ENCODE results near the gene RBP2.

The RBP2 gene

DNA sequence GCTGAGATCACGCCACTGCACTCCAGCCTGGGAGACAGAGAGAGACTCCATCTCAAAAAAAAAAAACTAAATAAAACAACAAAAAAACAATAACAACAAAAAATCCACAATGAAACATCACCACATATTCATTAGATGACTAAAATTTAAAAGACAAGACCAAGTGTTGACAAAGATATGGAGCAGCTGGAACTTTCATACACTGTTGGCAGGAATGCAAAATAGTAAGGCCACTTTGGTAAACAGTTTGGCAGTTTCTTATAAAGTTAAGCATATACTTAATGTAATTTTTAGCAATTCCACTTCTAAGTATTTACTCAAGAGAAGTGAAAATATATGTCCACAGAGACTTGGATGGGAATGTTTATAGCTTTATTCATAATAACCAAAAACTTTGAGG, 43.2 kb downstream of the RBP2 start:
- no peaks in the 10 kb centered on the region for H3K36me3 ChIP-seq (ENCODE audit: control insufficient read depth in 4 of 4, insufficient read depth in 4 of 4, low read length in 3 of 4)
- DNase-seq, result no peak
- no peaks in the 10 kb centered on the region for H3K9me3 ChIP-seq (ENCODE audit: control extremely low read depth in 1 of 5, control insufficient read depth in 4 of 5, insufficient read depth in 2 of 5, low read depth in 1 of 5, low read length in 4 of 5)
- ChIA-PET POLR2A (no interaction called here), CTCF (no interaction called here)
- no peak overlapping the region for H3K4me3 ChIP-seq (ENCODE audit: control insufficient read depth in 1 of 7, extremely low read depth in 1 of 7, insufficient read depth in 4 of 7, low read depth in 2 of 7, low read length in 6 of 7)
- WGBS (ENCODE audit: insufficient coverage), result no CpG with 5 or more reads among the region's 1 CpG
- no peaks in the 10 kb centered on the region for H3K4me1 ChIP-seq (ENCODE audit: control extremely low read depth in 1 of 4, control insufficient read depth in 4 of 4, insufficient read depth in 4 of 4, low read length in 3 of 4)
- no peak overlapping the region for H3K27ac ChIP-seq (ENCODE audit: insufficient read depth in 1 of 2, low read depth in 1 of 2, low read length in 2 of 2, poor library complexity in 1 of 2, severe bottlenecking in 2 of 2)
- H3K27me3 ChIP-seq (replicated peaks in 2 of 5; ENCODE audit: control insufficient read depth in 4 of 5, insufficient read depth in 5 of 5, low read length in 4 of 5), result no peaks in the 10 kb centered on the region

DNA sequence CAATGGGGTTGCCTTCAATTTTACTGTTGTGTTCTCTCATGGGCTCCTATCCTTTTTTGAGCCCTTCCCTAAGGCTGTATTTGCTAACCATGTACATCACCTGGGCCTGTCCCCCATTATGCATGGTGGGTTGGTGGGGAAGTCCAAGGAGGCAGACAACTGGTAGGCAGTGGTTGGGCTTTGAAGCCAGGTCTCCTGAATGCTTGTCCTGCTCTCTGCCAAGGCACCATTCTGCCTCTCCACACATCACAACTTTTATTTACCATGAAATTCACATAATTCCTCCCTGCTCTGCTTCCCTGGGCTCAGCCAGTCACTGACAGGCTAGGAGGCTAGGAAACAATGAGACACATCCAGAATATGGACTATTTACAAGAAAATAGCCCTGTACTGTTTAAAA, 45.8 kb downstream of the RBP2 start:
- ChIA-PET CTCF (no interaction called here), POLR2A (no interaction called here)
- no peak overlapping the region for H3K27ac ChIP-seq (ENCODE audit: insufficient read depth in 1 of 2, low read depth in 1 of 2, low read length in 2 of 2, poor library complexity in 1 of 2, severe bottlenecking in 2 of 2)
- DNase-seq, result no peak
- H3K36me3 ChIP-seq (ENCODE audit: control insufficient read depth in 4 of 4, insufficient read depth in 4 of 4, low read length in 3 of 4), result peaks cover 0 to 2% (median 0%) of the 10 kb centered on the region in 4 experiments
- no peaks in the 10 kb centered on the region for H3K9me3 ChIP-seq (ENCODE audit: control extremely low read depth in 1 of 5, control insufficient read depth in 4 of 5, insufficient read depth in 2 of 5, low read depth in 1 of 5, low read length in 4 of 5)
- no peaks in the 10 kb centered on the region for H3K4me1 ChIP-seq (ENCODE audit: control extremely low read depth in 1 of 4, control insufficient read depth in 4 of 4, insufficient read depth in 4 of 4, low read length in 3 of 4)
- no peaks in the 10 kb centered on the region for H3K27me3 ChIP-seq (replicated peaks in 2 of 5; ENCODE audit: control insufficient read depth in 4 of 5, insufficient read depth in 5 of 5, low read length in 4 of 5)
- H3K4me3 ChIP-seq (ENCODE audit: control insufficient read depth in 1 of 7, extremely low read depth in 1 of 7, insufficient read depth in 4 of 7, low read depth in 2 of 7, low read length in 6 of 7), result no peak overlapping the region

DNA sequence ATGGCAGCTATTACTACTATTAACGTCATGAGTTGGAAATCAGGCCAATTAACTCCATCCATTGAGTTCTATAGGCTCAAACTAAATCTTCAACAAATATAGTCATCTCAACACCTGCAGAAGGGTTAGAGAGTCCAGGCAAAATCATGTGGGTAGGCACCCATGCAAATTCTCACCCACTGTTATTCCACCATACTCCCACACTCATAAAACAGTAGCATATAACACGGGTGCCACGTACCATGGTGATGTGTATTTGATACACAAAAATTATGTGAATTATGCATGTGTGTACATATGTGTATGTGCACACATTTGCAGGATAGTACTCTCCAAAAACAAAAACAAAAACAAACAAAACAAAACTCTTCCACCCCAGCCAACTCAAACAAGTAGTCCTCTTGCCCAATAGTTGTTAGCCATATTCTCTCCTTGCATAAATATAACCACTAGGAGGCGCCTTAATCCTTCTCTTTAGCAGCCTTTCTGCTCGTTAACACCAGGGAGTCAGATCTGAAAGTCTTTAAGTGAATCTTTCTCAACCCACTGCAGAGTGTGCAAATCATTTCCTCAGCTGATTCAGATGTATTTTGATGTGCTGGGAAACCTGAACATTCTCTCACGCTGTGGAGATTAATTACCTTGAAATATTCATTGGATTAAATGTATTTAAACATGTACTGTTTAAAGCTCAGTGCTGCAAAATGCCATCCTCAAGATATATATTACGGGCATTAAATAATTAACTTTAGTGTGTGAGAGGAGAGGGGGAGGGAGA, 48.8 kb downstream of the RBP2 start:
- H3K4me3 ChIP-seq (ENCODE audit: control insufficient read depth in 1 of 7, extremely low read depth in 1 of 7, insufficient read depth in 4 of 7, low read depth in 2 of 7, low read length in 6 of 7), result no peak overlapping the region
- peak; percentile 58 to 78 (median 73) for DNase-seq
- H3K9me3 ChIP-seq (ENCODE audit: control extremely low read depth in 1 of 5, control insufficient read depth in 4 of 5, insufficient read depth in 2 of 5, low read depth in 1 of 5, low read length in 4 of 5), result no peaks in the 10 kb centered on the region
- peaks cover 0 to 11% (median 4%) of the 10 kb centered on the region in 4 experiments for H3K36me3 ChIP-seq (ENCODE audit: control insufficient read depth in 4 of 4, insufficient read depth in 4 of 4, low read length in 3 of 4)
- POLR2A ChIA-PET, result interaction anchor here (0.6 kb wide), 1 partner anchor 488 kb away, joined by 3 read pairs; no protein-coding TSS in a partner anchor
- WGBS (ENCODE audit: insufficient coverage), result 33% methylated on average over 3 of the region's 7 CpGs
- H3K27me3 ChIP-seq (replicated peaks in 2 of 5; ENCODE audit: control insufficient read depth in 4 of 5, insufficient read depth in 5 of 5, low read length in 4 of 5), result no peaks in the 10 kb centered on the region
- H3K4me1 ChIP-seq (ENCODE audit: control extremely low read depth in 1 of 4, control insufficient read depth in 4 of 4, insufficient read depth in 4 of 4, low read length in 3 of 4), result no peaks in the 10 kb centered on the region
- CTCF ChIA-PET, result interaction anchor here (0.5 to 2.0 kb wide), 15 partner anchors 7 to 1437 kb away, joined by 3 to 9 read pairs (median 3); partner anchors contain the start of genes CLSTN2 and COPB2
- H3K27ac ChIP-seq (ENCODE audit: insufficient read depth in 1 of 2, low read depth in 1 of 2, low read length in 2 of 2, poor library complexity in 1 of 2, severe bottlenecking in 2 of 2), result no peak overlapping the region

DNA sequence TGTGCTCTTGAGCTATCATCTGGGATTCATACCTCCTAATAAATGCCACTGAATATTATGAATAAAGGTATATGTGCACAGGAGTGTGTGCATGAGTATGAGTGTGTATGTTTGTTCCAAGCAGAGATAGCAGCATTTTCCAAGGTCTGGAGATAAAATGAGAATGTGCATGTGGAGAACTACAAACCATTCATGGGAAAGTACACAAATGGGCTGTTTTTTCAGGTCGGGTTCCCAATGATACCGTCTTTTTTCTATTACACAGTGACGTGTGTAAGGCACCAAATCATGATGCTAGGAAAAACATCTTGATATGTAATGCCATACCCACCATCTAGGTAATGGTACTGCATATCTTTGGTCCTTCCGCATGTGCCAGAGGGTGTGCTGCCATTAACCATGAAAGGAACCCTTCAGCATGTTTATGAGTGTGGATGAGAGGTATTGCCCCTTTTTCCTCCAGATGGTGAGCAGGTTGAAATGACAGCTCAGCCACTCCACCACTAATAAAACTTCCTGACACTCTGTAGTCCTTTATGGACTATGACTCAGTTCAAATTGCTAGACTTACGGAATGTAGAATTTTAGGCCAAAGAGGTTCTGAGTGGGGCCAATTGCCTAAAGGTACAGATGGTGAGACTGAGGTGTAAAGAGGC, 50.4 kb downstream of the RBP2 start:
- H3K27me3 ChIP-seq (replicated peaks in 2 of 5; ENCODE audit: control insufficient read depth in 4 of 5, insufficient read depth in 5 of 5, low read length in 4 of 5), result no peaks in the 10 kb centered on the region
- H3K36me3 ChIP-seq (ENCODE audit: control insufficient read depth in 4 of 4, insufficient read depth in 4 of 4, low read length in 3 of 4), result peaks cover 0 to 11% (median 4%) of the 10 kb centered on the region in 4 experiments
- WGBS (ENCODE audit: insufficient coverage), result 86% methylated on average over 4 of the region's 5 CpGs
- no peak overlapping the region for H3K4me3 ChIP-seq (ENCODE audit: control insufficient read depth in 1 of 7, extremely low read depth in 1 of 7, insufficient read depth in 4 of 7, low read depth in 2 of 7, low read length in 6 of 7)
- no peaks in the 10 kb centered on the region for H3K4me1 ChIP-seq (ENCODE audit: control extremely low read depth in 1 of 4, control insufficient read depth in 4 of 4, insufficient read depth in 4 of 4, low read length in 3 of 4)
- no peak for DNase-seq
- H3K9me3 ChIP-seq (ENCODE audit: control extremely low read depth in 1 of 5, control insufficient read depth in 4 of 5, insufficient read depth in 2 of 5, low read depth in 1 of 5, low read length in 4 of 5), result no peaks in the 10 kb centered on the region
- CTCF ChIA-PET, result interaction anchor here (0.8 to 1.4 kb wide), 5 partner anchors 9 to 510 kb away, joined by 4 read pairs; no protein-coding TSS in a partner anchor
- POLR2A ChIA-PET, result no interaction called here
- no peak overlapping the region for H3K27ac ChIP-seq (ENCODE audit: insufficient read depth in 1 of 2, low read depth in 1 of 2, low read length in 2 of 2, poor library complexity in 1 of 2, severe bottlenecking in 2 of 2)

- Histone ChIP-seq H3K27ac (ENCODE audit: insufficient read depth in 1 of 2, low read depth in 1 of 2, low read length in 2 of 2, poor library complexity in 1 of 2, severe bottlenecking in 2 of 2) (no peak overlapping the region), H3K9me3 (ENCODE audit: control extremely low read depth in 1 of 5, control insufficient read depth in 4 of 5, insufficient read depth in 2 of 5, low read depth in 1 of 5, low read length in 4 of 5) (peaks cover 0 to 2% (median 0%) of the 10 kb centered on the region in 5 experiments), H3K36me3 (ENCODE audit: control insufficient read depth in 4 of 4, insufficient read depth in 4 of 4, low read length in 3 of 4) (peaks cover 0 to 11% (median 4%) of the 10 kb centered on the region in 4 experiments), H3K4me3 (ENCODE audit: control insufficient read depth in 1 of 7, extremely low read depth in 1 of 7, insufficient read depth in 4 of 7, low read depth in 2 of 7, low read length in 6 of 7) (no peak overlapping the region), H3K4me1 (ENCODE audit: control extremely low read depth in 1 of 4, control insufficient read depth in 4 of 4, insufficient read depth in 4 of 4, low read length in 3 of 4) (no peaks in the 10 kb centered on the region), H3K27me3 (replicated peaks in 2 of 5; ENCODE audit: control insufficient read depth in 4 of 5, insufficient read depth in 5 of 5, low read length in 4 of 5) (no peaks in the 10 kb centered on the region)
- 100% methylated on average over 1 of the region's 2 CpGs for WGBS (ENCODE audit: insufficient coverage)
- POLR2A ChIA-PET, result no interaction called here
- no peak for DNase-seq
- CTCF ChIA-PET, result no interaction called here
These were observed 53.1 kb downstream of the RBP2 start for GRCh38 chr3:139423232-139423631.

- H3K4me1 ChIP-seq (ENCODE audit: control extremely low read depth in 1 of 4, control insufficient read depth in 4 of 4, insufficient read depth in 4 of 4, low read length in 3 of 4), result no peaks in the 10 kb centered on the region
- WGBS (ENCODE audit: insufficient coverage), result 90% methylated on average over 1 of the region's 1 CpG
- ChIA-PET POLR2A (interaction anchor here (0.6 to 0.7 kb wide), 2 partner anchors 11 to 70 kb away, joined by 3 to 6 read pairs; no protein-coding TSS in a partner anchor), CTCF (interaction anchor here (0.7 kb wide), 1 partner anchor 1014 kb away, joined by 3 read pairs; no protein-coding TSS in a partner anchor)
- H3K4me3 ChIP-seq (ENCODE audit: control insufficient read depth in 1 of 7, extremely low read depth in 1 of 7, insufficient read depth in 4 of 7, low read depth in 2 of 7, low read length in 6 of 7), result no peak overlapping the region
- no peaks in the 10 kb centered on the region for H3K27me3 ChIP-seq (replicated peaks in 2 of 5; ENCODE audit: control insufficient read depth in 4 of 5, insufficient read depth in 5 of 5, low read length in 4 of 5)
- DNase-seq, result peak in 2 of 3 donors; percentile 3 to 31
- H3K27ac ChIP-seq (ENCODE audit: insufficient read depth in 1 of 2, low read depth in 1 of 2, low read length in 2 of 2, poor library complexity in 1 of 2, severe bottlenecking in 2 of 2), result no peak overlapping the region
- peaks cover 0 to 14% (median 0%) of the 10 kb centered on the region in 5 experiments for H3K9me3 ChIP-seq (ENCODE audit: control extremely low read depth in 1 of 5, control insufficient read depth in 4 of 5, insufficient read depth in 2 of 5, low read depth in 1 of 5, low read length in 4 of 5)
- peaks cover 0 to 11% (median 4%) of the 10 kb centered on the region in 4 experiments for H3K36me3 ChIP-seq (ENCODE audit: control insufficient read depth in 4 of 4, insufficient read depth in 4 of 4, low read length in 3 of 4)
These were observed 54.9 kb downstream of the RBP2 start for GRCh38 chr3:139421460-139421859.

GRCh38 chr3:139421040-139421439, 55.3 kb downstream of the RBP2 start:
- no peak for DNase-seq
- H3K36me3 ChIP-seq (ENCODE audit: control insufficient read depth in 4 of 4, insufficient read depth in 4 of 4, low read length in 3 of 4), result peaks cover 0 to 11% (median 4%) of the 10 kb centered on the region in 4 experiments
- no peaks in the 10 kb centered on the region for H3K27me3 ChIP-seq (replicated peaks in 2 of 5; ENCODE audit: control insufficient read depth in 4 of 5, insufficient read depth in 5 of 5, low read length in 4 of 5)
- ChIA-PET CTCF (no interaction called here), POLR2A (interaction anchor here (0.6 kb wide), 1 partner anchor 10 kb away, joined by 6 read pairs; no protein-coding TSS in a partner anchor)
- no peak overlapping the region for H3K27ac ChIP-seq (ENCODE audit: insufficient read depth in 1 of 2, low read depth in 1 of 2, low read length in 2 of 2, poor library complexity in 1 of 2, severe bottlenecking in 2 of 2)
- peaks cover 0 to 18% (median 0%) of the 10 kb centered on the region in 5 experiments for H3K9me3 ChIP-seq (ENCODE audit: control extremely low read depth in 1 of 5, control insufficient read depth in 4 of 5, insufficient read depth in 2 of 5, low read depth in 1 of 5, low read length in 4 of 5)
- no peak overlapping the region for H3K4me3 ChIP-seq (ENCODE audit: control insufficient read depth in 1 of 7, extremely low read depth in 1 of 7, insufficient read depth in 4 of 7, low read depth in 2 of 7, low read length in 6 of 7)
- no CpG with 5 or more reads among the region's 1 CpG for WGBS (ENCODE audit: insufficient coverage)
- H3K4me1 ChIP-seq (ENCODE audit: control extremely low read depth in 1 of 4, control insufficient read depth in 4 of 4, insufficient read depth in 4 of 4, low read length in 3 of 4), result no peaks in the 10 kb centered on the region
